Stimulated activated CD4-positive, alpha-beta T cell treated with anti-CD3 and anti-CD28 coated beads, Interleukin-1b, Interleukin-23, amount 100 ng/mL, for 48 hours (primary cell): ENCODE data around the gene FBXO11.
"Not testable (repeated sequence)": the region's sequence is repeated elsewhere in the genome, so short reads cannot be mapped to it uniquely, and the experiment has no call there.

ENCODE experiments used
- DNase-seq: peaks from one replicate; pipeline ENCODE4 v3.0.0-alpha.2; 2020

The FBXO11 gene

DNA sequence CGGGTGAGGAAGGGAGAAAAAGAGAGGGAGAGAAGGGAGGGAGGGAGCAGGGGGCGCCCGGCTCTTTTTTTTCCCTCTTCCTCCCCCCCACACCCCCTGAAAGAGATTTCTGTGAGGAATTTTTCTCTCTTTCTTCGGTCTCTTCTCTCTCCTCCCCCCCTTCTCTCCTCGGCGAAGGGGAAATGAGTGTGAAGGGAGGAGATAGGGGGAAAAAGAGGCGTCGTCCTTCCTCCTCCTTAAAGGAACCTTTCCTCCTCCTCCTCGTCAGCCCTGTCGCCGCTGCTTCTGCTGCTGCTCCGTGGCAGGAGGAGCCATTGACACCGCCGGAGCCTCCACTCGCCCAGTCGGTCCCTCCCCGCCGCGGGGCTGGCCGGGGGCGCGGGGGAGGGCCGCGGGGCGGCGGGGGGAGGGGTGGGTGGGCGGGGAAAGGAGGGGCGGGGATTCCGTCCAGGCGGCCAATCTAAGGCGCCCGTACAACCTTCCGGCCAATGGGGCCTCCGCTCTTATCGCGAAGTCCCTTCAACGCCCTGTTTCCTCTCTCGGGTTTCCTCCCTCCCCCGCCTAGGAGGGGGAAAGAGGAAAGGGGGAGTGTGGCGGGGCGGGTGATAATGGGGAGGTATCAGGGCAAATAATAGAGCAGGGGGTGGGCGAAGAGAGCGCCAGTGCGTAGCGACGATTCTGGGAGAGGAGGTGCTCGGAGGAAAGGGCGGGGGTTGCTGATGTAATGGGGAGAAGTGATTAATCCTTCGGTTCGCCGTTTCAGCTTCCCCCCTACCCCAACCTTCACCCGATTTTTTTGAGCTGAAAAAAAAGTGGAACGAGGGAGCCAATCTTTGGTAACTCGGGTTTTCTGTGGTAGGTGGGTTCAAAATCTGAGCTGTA lies at the start of gene FBXO11:
FBXO11 (minus strand) TSS at position 342 of the 882 bp plus-strand sequence. CDS start 778 bp downstream, outside the sequence.
- DNase-seq: peak; percentile 96

DNA sequence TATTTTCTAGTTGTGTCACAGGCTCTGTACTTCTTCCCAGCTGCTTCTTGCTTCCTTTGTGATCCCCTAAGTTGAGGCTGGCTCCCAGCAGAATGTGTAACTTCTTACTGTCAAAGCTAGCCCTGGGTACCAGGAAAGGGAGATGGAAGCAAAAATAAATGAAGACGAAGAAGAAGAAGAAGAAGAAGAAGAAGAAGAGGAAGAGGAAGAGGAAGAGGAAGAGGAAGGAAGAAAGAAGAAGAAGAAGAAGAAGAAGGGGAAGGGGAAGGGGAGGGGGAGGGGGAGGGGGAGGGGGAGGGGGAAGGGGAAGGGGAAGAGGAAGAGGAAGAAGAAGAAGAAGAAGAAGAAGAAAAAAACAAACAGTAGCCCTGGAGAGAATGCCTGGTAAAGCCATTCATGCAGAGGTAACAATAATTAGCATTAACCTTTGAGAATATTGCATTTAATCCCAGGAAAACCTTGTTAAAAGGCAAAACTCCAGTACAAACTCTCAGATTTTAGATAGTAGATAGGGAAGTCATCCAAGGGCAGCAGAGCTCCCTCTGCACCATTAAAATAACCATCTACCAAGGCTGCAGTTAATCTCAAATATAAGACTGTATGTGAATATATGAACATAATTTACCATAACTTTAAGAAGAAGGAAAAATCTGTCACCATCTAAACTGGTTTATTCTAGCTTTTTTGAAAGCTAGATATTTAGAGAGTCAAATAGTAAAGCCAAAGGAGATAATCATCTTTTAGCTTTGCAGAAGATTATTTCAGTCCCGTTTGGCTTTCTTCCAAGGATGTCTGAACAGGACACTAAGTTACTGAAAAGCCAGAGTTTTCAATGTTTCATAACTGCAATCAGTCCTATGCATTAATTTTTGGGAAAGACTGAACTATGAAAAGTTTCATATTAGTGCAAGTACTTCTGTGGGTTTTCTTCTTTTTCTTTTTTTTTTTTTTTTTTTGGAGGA lies 44.3 kb upstream of the FBXO11 start:
- no peak for DNase-seq

DNA sequence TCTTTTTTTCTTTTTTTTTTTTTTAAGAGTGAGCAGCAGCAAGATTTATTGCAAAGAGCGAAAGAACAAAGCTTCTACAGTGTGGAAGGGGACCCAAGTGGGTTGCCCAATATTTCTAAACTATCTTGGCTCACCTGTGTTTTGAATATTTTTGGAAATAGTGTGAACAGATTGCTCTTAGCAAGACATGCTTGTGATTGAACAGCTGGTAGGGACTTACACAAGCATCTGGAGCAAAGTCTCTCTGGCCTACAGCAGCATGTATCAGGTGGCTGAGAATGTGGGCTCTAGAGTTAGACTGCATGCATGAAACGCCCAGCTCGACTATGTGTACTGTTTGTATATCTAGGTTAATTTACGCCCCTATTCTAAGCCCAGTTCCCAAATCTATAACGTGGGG lies 40.3 kb upstream of the FBXO11 start:
- DNase-seq: no peak

DNA sequence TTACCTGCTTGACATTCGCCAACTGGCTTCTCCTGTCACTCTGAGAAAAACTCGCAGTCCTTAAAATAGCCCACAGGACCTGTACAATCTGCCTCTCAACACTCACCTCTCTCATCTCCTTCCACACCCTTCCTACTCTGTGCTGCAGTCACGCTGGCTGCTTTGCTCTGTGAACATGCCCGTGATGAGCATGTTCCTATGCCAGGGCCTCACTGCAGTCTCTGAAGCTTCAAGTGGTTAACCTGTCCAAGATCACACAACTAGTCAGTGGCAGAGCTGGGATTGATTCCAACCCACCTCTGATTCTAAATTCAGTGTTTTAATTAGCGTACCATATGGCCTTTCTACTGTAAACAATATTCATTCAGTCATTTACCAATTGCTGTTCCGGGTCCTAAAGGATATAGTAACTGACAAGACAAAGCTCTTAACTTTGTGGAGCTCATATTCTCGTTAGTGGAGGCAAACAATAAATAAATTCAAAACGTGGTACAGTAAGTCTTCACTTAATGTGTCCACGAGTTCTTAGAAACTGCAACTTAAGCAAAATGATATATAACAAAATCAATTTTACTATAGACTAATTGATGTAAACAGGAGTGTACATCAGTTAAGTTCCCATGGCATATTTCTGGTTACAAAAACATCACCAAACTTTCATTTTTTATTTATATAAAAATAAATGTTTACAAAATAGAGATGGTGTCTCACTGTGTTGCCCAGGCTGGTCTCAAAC lies 38.9 kb upstream of the FBXO11 start:
- no peak for DNase-seq

DNA sequence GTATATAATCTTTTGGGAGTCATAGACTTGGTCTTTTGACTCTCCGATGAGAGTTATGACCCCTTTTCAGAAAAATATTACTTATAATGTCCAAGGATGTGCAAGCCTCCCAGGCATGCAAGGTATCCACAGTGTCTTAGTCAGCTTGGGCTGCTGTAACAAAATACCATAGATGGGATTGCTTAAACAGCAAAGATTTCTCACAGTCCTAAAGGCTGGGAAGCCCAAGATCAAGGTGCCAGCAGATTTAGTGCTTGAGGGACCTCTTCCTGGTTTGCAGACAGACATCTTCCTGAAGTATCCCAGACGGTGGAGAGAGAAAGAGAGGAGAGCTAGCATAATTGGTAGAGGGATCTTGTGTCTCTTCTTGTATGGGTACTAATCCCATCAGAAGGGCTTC lies 35.6 kb upstream of the FBXO11 start:
- DNase-seq: no peak

DNA sequence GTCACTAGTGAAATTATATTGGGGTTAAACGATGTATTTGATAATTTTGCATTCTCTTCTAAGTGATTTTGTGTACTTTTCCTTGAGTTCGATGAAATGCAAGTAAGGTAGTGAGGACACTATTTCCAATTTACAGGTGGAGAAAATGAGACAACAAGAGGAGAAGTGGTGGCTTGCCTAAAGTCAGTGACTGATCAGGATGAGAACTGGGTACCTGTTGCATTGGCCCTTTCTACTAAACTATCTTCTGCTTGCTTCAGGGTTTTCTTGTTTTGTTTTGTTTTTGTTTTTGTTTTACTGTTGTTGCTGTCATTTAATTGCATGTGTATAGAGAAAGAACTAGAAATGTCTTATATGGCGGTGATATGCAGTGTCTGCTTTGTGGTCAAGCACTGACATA lies 31.4 kb upstream of the FBXO11 start:
- no peak for DNase-seq

DNA sequence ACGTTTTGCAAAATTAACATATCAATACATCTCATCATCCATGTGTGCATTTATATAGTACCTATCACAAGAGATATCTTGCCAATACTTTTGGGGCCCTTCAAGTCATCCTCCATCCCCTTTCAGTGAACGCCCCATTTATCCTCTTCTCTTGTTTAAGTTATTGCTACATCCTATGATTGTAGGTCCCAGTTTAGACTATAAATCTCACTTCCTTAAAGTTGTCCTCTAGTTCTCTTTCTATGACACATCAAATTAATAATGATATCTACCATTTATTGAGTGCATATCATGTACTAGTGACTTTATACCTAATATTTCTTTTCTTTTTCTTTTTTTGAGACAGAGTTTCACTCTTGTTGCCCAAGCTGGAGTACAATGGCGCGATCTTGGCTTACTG lies 28.8 kb upstream of the FBXO11 start:
- no peak for DNase-seq

DNA sequence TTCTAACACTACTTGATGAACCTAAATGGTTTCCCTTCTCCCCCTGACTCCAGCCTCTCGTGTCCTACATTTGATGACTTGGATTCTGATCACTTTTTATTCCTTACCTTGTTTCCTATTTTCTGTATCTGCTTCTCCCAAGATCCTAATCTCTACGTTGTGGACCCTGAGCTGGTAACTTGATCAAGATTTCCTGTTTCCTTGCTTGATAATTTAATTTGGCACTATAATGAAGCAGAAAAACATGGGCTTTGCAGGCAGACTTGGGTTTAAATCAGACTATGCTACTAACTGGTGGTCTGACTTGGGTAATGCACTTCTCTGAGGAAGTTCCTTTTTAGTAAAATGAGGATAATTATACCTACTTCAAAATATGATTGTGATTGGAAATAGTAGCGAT lies 11.7 kb upstream of the FBXO11 start:
- DNase-seq: no peak

DNA sequence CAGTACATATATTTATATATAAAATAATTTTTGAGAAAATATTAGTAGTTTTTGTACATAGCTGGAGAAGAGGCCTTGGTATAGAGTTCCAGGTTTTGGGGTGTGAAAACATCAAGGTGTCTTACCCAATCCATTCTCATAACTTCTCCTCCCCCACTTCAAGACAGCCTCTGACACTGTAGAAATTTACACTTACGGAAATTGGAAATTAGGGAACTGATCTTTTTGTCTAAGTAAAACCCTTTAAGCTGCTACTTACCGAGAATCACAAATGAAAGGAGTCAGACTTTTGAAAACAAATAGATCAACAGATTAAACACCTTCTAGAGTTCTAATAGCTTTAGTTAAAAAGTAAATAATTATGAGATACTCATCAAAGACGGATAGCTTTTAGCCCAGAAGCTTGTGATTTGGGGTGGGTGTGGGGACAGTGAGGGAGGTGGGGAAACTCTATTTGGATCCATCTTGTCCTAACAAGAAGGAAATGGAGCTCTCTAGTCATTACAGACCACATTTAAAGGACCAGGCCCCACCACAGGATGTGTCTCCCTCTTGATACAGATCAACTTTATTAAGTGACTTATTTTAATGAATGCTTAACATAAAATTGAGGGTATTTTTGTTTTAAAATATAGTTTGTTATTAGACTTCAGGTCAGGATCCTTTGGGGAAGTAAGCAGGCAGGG lies 11.1 kb upstream of the FBXO11 start:
- DNase-seq: no peak

DNA sequence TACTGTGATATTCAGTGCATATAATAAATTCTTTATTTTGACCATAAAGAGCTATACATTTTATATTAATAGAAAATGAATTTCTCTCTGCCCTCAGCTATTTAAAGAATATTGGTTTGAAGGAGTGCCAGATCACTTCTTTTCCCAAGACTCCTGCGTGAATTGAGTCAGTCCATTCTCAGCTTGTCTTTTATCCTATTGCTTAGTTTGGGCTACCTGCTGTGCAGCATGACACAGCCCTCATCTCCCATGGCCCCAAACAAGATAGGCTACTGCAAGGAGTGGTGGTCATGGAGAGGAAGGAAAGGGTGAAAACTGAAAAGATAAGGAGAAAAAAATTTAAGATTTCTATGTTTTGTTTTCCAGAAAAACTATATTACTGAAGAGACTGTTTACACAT lies 10.1 kb upstream of the FBXO11 start:
- no peak for DNase-seq

DNA sequence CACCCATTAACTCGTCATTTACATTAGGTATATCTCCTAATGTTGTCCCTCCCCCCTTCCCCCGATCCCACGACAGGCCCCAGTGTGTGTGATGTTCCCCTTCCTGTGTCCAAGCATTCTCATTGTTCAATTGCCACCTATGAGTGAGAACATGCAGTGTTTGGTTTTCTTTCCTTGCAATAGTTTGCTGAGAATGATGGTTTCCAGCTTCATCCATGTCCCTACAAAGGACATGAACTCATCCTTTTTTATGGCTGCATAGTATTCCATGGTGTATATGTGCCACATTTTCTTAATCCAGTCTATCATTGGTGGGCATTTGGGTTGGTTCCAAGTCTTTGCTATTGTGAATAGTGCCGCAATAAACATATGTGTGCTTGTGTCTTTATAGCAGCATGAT lies 4.4 kb upstream of the FBXO11 start:
- DNase-seq: not testable (repeated sequence)

DNA sequence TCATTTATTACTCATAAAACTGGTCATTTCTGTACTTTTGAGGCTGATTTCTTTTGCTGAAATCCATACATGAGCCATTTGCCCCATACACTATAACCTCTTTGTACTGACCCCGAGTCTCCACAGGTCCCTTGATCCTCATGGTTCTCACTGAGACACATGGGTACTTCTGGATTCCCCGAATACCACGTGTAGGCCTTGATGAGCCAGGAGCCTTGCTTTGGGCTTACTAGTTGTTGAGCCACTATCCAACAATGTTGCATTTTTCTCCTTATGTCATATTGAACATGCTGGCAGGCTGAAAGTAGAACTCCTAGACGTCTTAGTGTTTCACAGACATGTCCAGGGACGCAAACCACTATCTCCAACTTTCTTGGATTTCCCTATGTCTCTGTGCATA lies 2.4 kb upstream of the FBXO11 start:
- no peak for DNase-seq

DNA sequence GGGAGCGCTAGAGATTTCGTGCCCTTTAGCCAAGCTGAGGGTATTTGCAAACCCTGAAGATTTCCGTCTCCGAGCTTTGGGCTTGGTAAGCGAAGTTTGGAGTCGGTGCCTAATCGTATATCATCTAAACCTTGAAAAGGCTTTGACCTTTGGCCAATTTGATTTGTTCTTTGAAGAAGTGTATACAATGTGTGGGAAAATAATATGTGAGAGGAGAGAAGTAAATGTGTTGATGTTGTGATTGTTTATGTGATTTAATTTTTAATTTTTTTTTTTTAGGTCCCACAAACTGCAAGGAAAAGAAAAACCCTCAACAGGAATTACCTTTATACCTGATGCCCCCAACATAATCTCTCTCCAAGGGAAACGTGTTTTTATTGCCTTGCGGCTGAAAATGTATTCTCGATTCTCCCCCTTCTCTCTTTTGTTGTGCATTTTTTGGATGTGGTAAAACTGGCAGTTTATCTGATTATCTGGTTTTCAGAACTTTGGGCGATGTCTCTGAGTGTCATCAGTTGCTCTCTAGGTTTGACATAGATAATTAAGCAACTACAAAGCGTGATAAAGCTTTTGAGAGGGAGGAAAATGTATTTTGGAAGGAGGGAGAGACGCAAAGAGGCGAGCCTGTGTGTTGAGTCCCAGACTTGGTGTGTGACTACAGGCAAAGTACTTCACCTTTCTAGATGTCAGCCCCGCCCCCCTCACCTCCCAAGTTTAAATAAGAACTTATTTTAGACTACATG lies 912 bp upstream of the FBXO11 start:
- DNase-seq: peak; percentile 8

DNA sequence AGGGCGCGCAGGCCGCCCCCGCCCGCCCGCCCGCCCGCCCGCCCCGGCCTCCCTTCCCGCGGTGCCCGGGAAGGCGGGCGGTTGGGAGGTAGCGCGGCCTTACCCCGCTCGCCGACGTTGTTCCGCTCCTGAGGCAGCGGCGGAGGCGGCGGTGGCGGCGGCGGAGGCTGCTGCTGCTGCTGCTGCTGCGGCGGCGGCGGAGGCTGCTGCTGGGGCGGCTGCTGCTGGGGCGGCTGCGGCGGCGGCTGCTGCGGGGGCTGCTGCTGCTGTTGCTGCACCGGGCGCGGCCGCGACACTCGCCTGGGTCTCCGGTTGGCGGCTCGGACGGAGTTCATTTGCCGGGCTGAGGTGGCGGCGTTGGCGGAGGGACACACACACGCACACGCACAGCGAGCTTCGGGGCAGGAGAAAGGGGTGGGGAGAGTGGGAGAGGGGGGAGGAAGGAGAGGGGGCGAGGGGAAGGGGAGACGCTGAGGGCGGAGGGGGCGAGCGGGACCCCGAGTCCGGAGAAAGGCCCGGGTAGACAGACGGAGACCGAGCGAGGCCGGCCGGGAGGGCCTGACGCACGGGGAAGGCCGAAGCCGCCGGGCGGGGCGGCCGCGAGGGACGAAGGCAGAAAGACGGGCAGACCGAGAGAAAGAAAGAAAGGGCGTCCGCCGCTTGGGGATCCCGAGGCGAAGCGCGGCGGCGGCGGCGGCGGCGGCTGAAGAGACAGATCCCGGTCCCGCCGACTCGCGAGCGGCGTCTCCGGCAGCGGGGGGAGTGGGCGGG lies 727 bp downstream of the FBXO11 start:
- peak; percentile 56 for DNase-seq

DNA sequence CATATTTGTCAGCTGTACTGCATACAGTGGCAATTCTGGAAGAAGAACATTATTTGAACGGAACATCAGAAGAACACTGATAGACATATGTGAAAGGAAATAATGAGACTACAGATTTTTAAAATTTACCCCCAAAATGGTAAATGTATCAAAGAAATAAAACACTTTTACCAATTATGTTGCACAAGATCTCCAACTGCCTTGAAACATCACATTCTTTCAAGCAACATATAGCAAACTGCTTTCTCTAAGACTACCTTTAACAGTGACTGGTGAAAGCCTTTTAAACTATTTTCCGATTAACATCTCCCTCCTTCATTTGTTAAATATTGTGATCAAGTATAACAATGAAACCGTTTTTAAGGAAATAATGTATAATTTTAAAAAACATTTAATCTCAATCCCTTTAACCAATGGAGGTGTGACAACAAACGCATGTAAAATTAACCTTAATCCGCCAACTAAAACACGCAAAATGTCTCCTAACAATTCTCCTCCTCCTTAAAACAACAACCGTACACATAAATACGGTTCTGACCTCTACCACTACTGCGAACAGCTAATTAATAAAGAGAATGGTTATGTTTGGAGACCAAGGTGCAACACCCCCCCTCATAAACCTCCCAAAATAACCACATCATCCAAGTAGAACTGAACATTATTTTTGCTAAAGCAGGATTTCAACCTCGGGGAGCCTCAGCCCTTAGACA lies 2.4 kb downstream of the FBXO11 start:
- DNase-seq: no peak

DNA sequence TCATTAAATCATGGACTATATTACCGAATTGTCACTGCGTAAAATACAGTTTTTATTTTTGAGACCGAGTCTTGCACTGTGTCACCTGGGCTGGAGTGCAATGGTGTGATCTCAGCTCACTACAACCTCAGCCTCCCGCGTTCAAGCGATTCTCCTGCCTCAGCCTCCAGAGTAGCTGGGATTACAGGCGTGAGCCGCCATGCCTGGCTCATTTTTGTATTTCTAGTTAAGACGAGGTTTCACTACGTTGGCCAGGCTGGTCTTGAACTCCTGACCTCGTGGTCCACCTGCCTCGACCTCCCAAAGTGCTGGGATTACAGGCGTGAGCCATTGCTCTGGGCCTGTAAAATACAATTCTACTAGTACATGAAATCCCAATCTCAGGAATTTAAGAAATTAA lies 4.4 kb downstream of the FBXO11 start:
- not testable (repeated sequence) for DNase-seq

DNA sequence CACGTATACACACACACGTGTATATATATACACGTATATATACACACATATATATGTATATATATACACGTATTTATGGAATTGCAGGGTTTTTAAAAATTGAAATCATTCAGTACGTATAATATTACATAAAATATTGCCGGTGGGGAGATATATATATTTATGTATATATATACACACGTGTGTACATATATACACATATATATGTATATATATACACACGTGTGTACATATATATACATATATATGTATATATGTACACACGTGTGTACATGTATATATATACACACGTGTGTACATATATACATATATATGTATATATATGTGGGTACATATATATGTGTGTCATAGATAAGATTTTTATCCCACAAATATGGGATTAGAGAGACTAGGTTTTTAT lies 5.4 kb downstream of the FBXO11 start:
- no peak for DNase-seq

DNA sequence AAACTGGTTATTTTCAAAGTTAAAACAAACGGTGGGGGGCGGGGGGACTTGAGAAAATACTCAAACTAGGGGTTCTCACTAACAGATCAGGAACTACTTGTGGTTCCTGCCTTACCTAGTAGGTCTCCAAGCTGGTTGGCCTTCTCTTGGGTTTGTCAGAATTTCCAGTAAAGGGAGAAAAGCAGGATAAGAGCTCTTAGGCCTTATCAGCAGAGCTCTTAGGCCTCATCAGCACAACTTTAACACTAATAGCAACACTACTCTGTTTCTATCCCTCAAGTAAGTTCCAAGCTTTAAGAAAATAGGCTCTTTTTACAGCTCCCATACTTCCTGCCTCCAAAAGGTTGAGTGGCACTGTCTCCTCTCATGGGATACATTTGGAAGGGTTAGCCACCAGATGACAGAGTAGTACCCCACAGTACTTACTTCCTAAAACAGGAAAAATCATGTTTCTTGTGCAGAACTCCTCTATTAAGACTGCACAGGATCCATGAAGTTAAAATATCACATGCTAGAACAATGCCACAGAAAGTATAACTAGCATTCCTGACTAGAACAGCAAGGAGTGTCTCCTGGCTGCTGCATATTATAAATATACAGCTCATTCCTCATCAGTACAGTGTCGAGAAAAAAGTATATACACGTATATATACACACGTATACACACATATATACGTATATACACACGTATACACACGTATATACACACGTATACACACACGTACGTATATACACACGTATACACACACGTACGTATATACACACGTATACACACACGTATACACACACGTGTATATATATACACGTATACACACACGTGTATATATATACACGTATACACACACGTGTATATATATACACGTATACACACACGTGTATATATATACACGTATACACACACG lies 6.1 kb downstream of the FBXO11 start:
- no peak for DNase-seq
